Measurements from ENCODE around the gene RUFY3.
"Not testable (repeated sequence)": the region's sequence is repeated elsewhere in the genome, so short reads cannot be mapped to it uniquely, and the experiment has no call there.

GRCh38 chr4:70840631-70841030 is 118.9 kb downstream of the RUFY3 start:
- TF ChIP-seq CTCF (conservative IDR thresholded peaks at IDR 0.05; ENCODE audit: low read depth, low read length); EZH2 (IDR thresholded peaks at IDR 0.05; ENCODE audit: borderline replicate concordance, low read depth, low read length, poor library complexity, severe bottlenecking): not testable (repeated sequence)

Data from A673 (cell line).